D341Med (cell line): ENCODE measurements around the gene CFAP20DC.
"Not testable (repeated sequence)": the region's sequence is repeated elsewhere in the genome, so short reads cannot be mapped to it uniquely, and the experiment has no call there.

Experiments used
- DNase-seq: peaks from one replicate; pipeline ENCODE4 v3.0.0; 2012; ENCODE audit warnings: low spot score

Gene CFAP20DC

GRCh38 chr3:58737644-58738043 is 312.2 kb downstream of the CFAP20DC start:
- no peak for DNase-seq

GRCh38 chr3:58731673-58732072 is 318.2 kb downstream of the CFAP20DC start:
- DNase-seq: no peak

- no peak for DNase-seq
Measured at GRCh38 chr3:58728723-58729122, 321.1 kb downstream of the CFAP20DC start.

GRCh38 chr3:58725326-58725853 is 324.4 kb downstream of the CFAP20DC start:
- DNase-seq: no peak

- no peak for DNase-seq
Measured at GRCh38 chr3:58724336-58724735, 325.5 kb downstream of the CFAP20DC start.

- DNase-seq: no peak
Measured at GRCh38 chr3:58723173-58723572, 326.7 kb downstream of the CFAP20DC start.

- no peak for DNase-seq
Measured at GRCh38 chr3:58722561-58722960, 327.3 kb downstream of the CFAP20DC start.

GRCh38 chr3:58720526-58720925 is 329.3 kb downstream of the CFAP20DC start:
- no peak for DNase-seq

GRCh38 chr3:58719684-58720083 is 330.1 kb downstream of the CFAP20DC start:
- DNase-seq: no peak

GRCh38 chr3:58713715-58714401 is 336.0 kb downstream of the CFAP20DC start:
- DNase-seq: no peak

GRCh38 chr3:58711871-58712270 is 338.0 kb downstream of the CFAP20DC start:
- DNase-seq: no peak

- not testable (repeated sequence) for DNase-seq
Measured at GRCh38 chr3:58708983-58709382, 340.8 kb downstream of the CFAP20DC start.

GRCh38 chr3:58708116-58708791 is 341.6 kb downstream of the CFAP20DC start:
- DNase-seq: no peak

- no peak for DNase-seq
Measured at GRCh38 chr3:58707390-58707930, 342.4 kb downstream of the CFAP20DC start.

- DNase-seq: no peak
Measured at GRCh38 chr3:58706395-58707167, 343.2 kb downstream of the CFAP20DC start.

GRCh38 chr3:58704745-58705144 is 345.1 kb downstream of the CFAP20DC start:
- no peak for DNase-seq

- not testable (repeated sequence) for DNase-seq
Measured at GRCh38 chr3:58704304-58704703, 345.5 kb downstream of the CFAP20DC start.

GRCh38 chr3:58698246-58698645 is 351.6 kb downstream of the CFAP20DC start:
- DNase-seq: no peak

- no peak for DNase-seq
Measured at GRCh38 chr3:58697561-58697960, 352.3 kb downstream of the CFAP20DC start.

GRCh38 chr3:58696813-58697212 is 353.0 kb downstream of the CFAP20DC start:
- DNase-seq: not testable (repeated sequence)

- DNase-seq: no peak
Measured at GRCh38 chr3:58696093-58696492, 353.7 kb downstream of the CFAP20DC start.

GRCh38 chr3:58695284-58695683 is 354.5 kb downstream of the CFAP20DC start:
- DNase-seq: not testable (repeated sequence)
